B cell (primary cell): ENCODE data around the gene PPP6R3. TPM values are rescaled to one million over a fixed set of nuclear protein-coding genes. Genes with fewer than 3 reads are reported as not detected.

Source experiments
- ATAC-seq: fragments of 200-7000 bp; cut with Tn5 transposase; one replicate; pipeline ENCODE4 v1.10.0; 2021; ENCODE audit warnings: low read depth, mild to moderate bottlenecking, moderate number of reproducible peaks, moderate library complexity
- CTCF ChIA-PET: fragments of 350-600 bp; sonication (Branson Sonifier 250); formaldehyde crosslinking; loops from one replicate; lab custom pipeline; 2021; ENCODE audit warnings: antibody characterized with exemption, inconsistent platforms; lab: Charles Lee
- POLR2A ChIA-PET: fragments of 350-600 bp; sonication (Branson Sonifier 250); formaldehyde crosslinking; loops from one replicate; lab custom pipeline; 2021; ENCODE audit warnings: antibody characterized with exemption; lab: Charles Lee
- DNase-seq: peaks from one replicate; pipeline ENCODE4 v3.0.0; 2013
- H2AFZ ChIP-seq: 2 replicates; pipeline ENCODE4 v1.6.1; 2012; ENCODE audit warnings: mild to moderate bottlenecking, low read depth, low read length; ENCODE audit not compliant: insufficient read depth, poor library complexity, severe bottlenecking
- H3K27ac ChIP-seq, 2 donors: 1 replicate in 1 of 2; 2 replicates in 1 of 2; pipeline ENCODE4 v1.5.1; 2012 to 2013; ENCODE audit warnings: low read length in 2 of 2, mild to moderate bottlenecking in 2 of 2, moderate library complexity in 1 of 2
- H3K27me3 ChIP-seq, 4 experiments: fragments of 200-600 bp in 1 of 4; sonication (generic) in 1 of 4; replicated peaks in 1 of 4; 1 replicate in 2 of 4; 2 replicates in 2 of 4; pipeline versions ENCODE4 v1.6.1 to v1.7.0; 2013 to 2016; ENCODE audit warnings: low read length in 3 of 4, mild to moderate bottlenecking in 2 of 4, mixed read lengths in 1 of 4, moderate library complexity in 1 of 4; ENCODE audit not compliant: insufficient read depth in 4 of 4, control insufficient read depth in 3 of 4; ENCODE audit errors: control extremely low read depth in 1 of 4
- H3K36me3 ChIP-seq, 2 experiments: replicated peaks in 1 of 2; 1 replicate in 1 of 2; 2 replicates in 1 of 2; pipeline versions ENCODE4 v1.6.1 to v1.7.1; 2013; ENCODE audit warnings: low read length in 1 of 2; ENCODE audit not compliant: insufficient read depth in 2 of 2, control insufficient read depth in 1 of 2; ENCODE audit errors: control extremely low read depth in 1 of 2, extremely low read depth in 1 of 2
- H3K4me1 ChIP-seq, 2 donors: fragments of 200-600 bp in 1 of 2; sonication (generic) in 1 of 2; 1 replicate in 1 of 2; 2 replicates in 1 of 2; pipeline versions ENCODE4 v1.5.1 to v1.6.1; 2013 to 2017; ENCODE audit warnings: low read length in 2 of 2; ENCODE audit not compliant: control insufficient read depth in 2 of 2, insufficient read depth in 2 of 2
- H3K4me2 ChIP-seq: replicated peaks from 2 replicates; pipeline ENCODE3; 2012; ENCODE audit warnings: mild to moderate bottlenecking, low read depth, low read length; ENCODE audit not compliant: poor library complexity, severe bottlenecking
- H3K4me3 ChIP-seq, 5 experiments: fragments of 200-600 bp in 1 of 5; sonication (generic) in 1 of 5; 1 replicate in 3 of 5; 2 replicates in 2 of 5; pipeline versions ENCODE4 v1.5.1 to v1.7.0; 2011 to 2016; ENCODE audit warnings: low read length in 4 of 5, mild to moderate bottlenecking in 4 of 5, low read depth in 2 of 5, control low read depth in 1 of 5, moderate library complexity in 1 of 5; ENCODE audit not compliant: insufficient read depth in 1 of 5; ENCODE audit errors: control extremely low read depth in 1 of 5, extremely low read depth in 1 of 5
- H3K79me2 ChIP-seq: fragments of 200-600 bp; sonication (generic); one replicate; pipeline ENCODE4 v1.6.0; 2016; ENCODE audit warnings: low read length; ENCODE audit not compliant: control insufficient read depth, insufficient read depth
- H3K9ac ChIP-seq: fragments of 200-600 bp; sonication (generic); 2 replicates; pipeline ENCODE4 v1.6.1; 2017; ENCODE audit warnings: mild to moderate bottlenecking, low read length, moderate library complexity
- H3K9me3 ChIP-seq, 3 donors: one replicate each; pipeline versions ENCODE4 v1.6.1 to v1.7.1; 2013; ENCODE audit warnings: low read length in 2 of 3; ENCODE audit not compliant: control insufficient read depth in 2 of 3, insufficient read depth in 1 of 3; ENCODE audit errors: control extremely low read depth in 1 of 3
- H4K20me1 ChIP-seq: 2 replicates; pipeline ENCODE4 v1.6.0; 2012; ENCODE audit warnings: mild to moderate bottlenecking, low read length; ENCODE audit not compliant: insufficient read depth, control insufficient read depth, poor library complexity, severe bottlenecking
- H3K27ac Mint-ChIP-seq: one replicate; pipeline ENCODE4 v1.8.0; 2021; ENCODE audit warnings: mixed read lengths
- H3K27me3 Mint-ChIP-seq: one replicate; pipeline ENCODE4 v1.8.0; 2021; ENCODE audit warnings: mixed read lengths
- H3K4me1 Mint-ChIP-seq: one replicate; pipeline ENCODE4 v1.8.0; 2021; ENCODE audit warnings: mixed read lengths
- H3K4me3 Mint-ChIP-seq: one replicate; pipeline ENCODE4 v1.8.0; 2021; ENCODE audit warnings: mixed read lengths
- H3K9me3 Mint-ChIP-seq: one replicate; pipeline ENCODE4 v1.8.0; 2022; ENCODE audit warnings: mixed read lengths; ENCODE audit not compliant: insufficient read depth
- CTCF ChIP-seq: fragments of 200-600 bp; IDR thresholded peaks from one replicate; pipeline ENCODE4 v1.8.0; 2022; ENCODE audit warnings: antibody characterized with exemption, mild to moderate bottlenecking
- EZH2 ChIP-seq: IDR thresholded peaks from 2 replicates; pipeline ENCODE4 v1.6.1; 2012; ENCODE audit warnings: borderline replicate concordance, low read depth, mild to moderate bottlenecking, moderate library complexity, low read length; ENCODE audit not compliant: insufficient read depth, poor library complexity, severe bottlenecking
- WGBS: methylation state at CpG from one replicate; pipeline ENCODE4 v1.1.5; 2013; ENCODE audit warnings: missing lambda C conversion rate; ENCODE audit not compliant: insufficient coverage; 5-methylcytosine and 5-hydroxymethylcytosine counted together
- intact Hi-C: fragments of 100-400 bp; cut with micrococcal nuclease; formaldehyde crosslinking; loops from one replicate; pipeline ENCODE4 v1.10.0; 2022
- polyA plus RNA-seq: library from polyadenylated mRNA; depleted of rRNA; stranded (reverse); fragments of >200 nt; gene quantifications from 2 replicates; pipeline ENCODE4 v1.2.3, GENCODE V29; 2012
- total RNA-seq, 2 donors: library from RNA; stranded (reverse); fragments of 120-200 nt in 1 of 2; gene quantifications; 1 replicate in 1 of 2; 2 replicates in 1 of 2; pipeline versions ENCODE4 v1.2.3 to v1.2.4, GENCODE V29; 2013 to 2022

The PPP6R3 gene
- total and polyA plus RNA-seq, 2 donors (not counting 1 experiment from before 2014, with no cell fraction given): 48.5 to 159 TPM

GRCh38 chr11:68425866-68426380 is 34.6 kb upstream of the PPP6R3 start:
- H3K9me3 ChIP-seq: peaks cover 0 to 23% (median 7%) of the 10 kb centered on the region in 3 donors
- Mint-ChIP-seq H3K27me3 (no peaks in the 10 kb centered on the region), H3K9me3 (peaks cover 5% of the 10 kb centered on the region), H3K4me3 (no peak overlapping the region), H3K27ac (no peak overlapping the region), H3K4me1 (no peaks in the 10 kb centered on the region)
- H3K36me3 ChIP-seq: no peaks in the 10 kb centered on the region
- TF ChIP-seq EZH2 (no peak), CTCF (no peak)
- POLR2A ChIA-PET: no interaction called here
- CTCF ChIA-PET: no interaction called here
- ATAC-seq: no peak
- H3K4me2 ChIP-seq: no peak overlapping the region
- no peak overlapping the region for H3K27ac ChIP-seq
- no peak for DNase-seq
- no peak overlapping the region for H3K9ac ChIP-seq
- intact Hi-C loops: no loop called here
- H3K79me2 ChIP-seq: no peaks in the 10 kb centered on the region
- no peaks in the 10 kb centered on the region for H4K20me1 ChIP-seq
- H3K4me3 ChIP-seq: no peak overlapping the region
- WGBS: 94% methylated on average over 21 of the region's 21 CpGs
- H3K27me3 ChIP-seq: peaks cover 0 to 2% (median 0%) of the 10 kb centered on the region in 4 experiments
- no peak overlapping the region for H2AFZ ChIP-seq
- no peaks in the 10 kb centered on the region for H3K4me1 ChIP-seq

- H3K27ac ChIP-seq: no peak overlapping the region
- intact Hi-C loops: no loop called here
- DNase-seq: no peak
- CTCF ChIA-PET: no interaction called here
- H3K4me3 Mint-ChIP-seq: no peak overlapping the region
- no peak for TF ChIP-seq CTCF
- no peak for TF ChIP-seq EZH2
- H3K27me3 ChIP-seq: no peaks in the 10 kb centered on the region
- H3K27me3 Mint-ChIP-seq: no peaks in the 10 kb centered on the region
- no peak overlapping the region for H3K9ac ChIP-seq
- no peaks in the 10 kb centered on the region for H3K79me2 ChIP-seq
- no peak overlapping the region for H2AFZ ChIP-seq
- no peaks in the 10 kb centered on the region for H3K4me1 ChIP-seq
- H4K20me1 ChIP-seq: no peaks in the 10 kb centered on the region
- no peak overlapping the region for H3K4me3 ChIP-seq
- 91% methylated on average over 1 of the region's 3 CpGs for WGBS
- no peaks in the 10 kb centered on the region for H3K4me1 Mint-ChIP-seq
- no peak overlapping the region for H3K27ac Mint-ChIP-seq
- H3K9me3 ChIP-seq: peaks cover 0 to 24% (median 7%) of the 10 kb centered on the region in 3 donors
- POLR2A ChIA-PET: no interaction called here
- no peaks in the 10 kb centered on the region for H3K36me3 ChIP-seq
- no peak for ATAC-seq
- H3K9me3 Mint-ChIP-seq: peaks cover 5% of the 10 kb centered on the region
- H3K4me2 ChIP-seq: no peak overlapping the region
These were observed 30.9 kb upstream of the PPP6R3 start for GRCh38 chr11:68429661-68430060.
